Measurements from ENCODE around the gene DDX1. TPM values are rescaled to one million over a fixed set of nuclear protein-coding genes. Genes with fewer than 3 reads are reported as not detected.
"Not testable (repeated sequence)": the region's sequence is repeated elsewhere in the genome, so short reads cannot be mapped to it uniquely, and the experiment has no call there.

The DDX1 gene
- total RNA-seq, 4 donors from 2014 or later: 48.7 to 60.0 (median 55.1) TPM

- no peak for DNase-seq (ENCODE audit: low spot score)
- no peak for ATAC-seq (ENCODE audit: low FRiP score)
- TF ChIP-seq CTCF (IDR thresholded peaks at IDR 0.05): no peak
These were observed 18.8 kb downstream of the DDX1 start for GRCh38 chr2:15610430-15610952.

GRCh38 chr2:15612101-15612500 is 20.4 kb downstream of the DDX1 start:
- not testable (repeated sequence) for ATAC-seq (ENCODE audit: low FRiP score)

GRCh38 chr2:15613736-15614429 is 22.2 kb downstream of the DDX1 start:
- no peak for TF ChIP-seq CTCF (IDR thresholded peaks at IDR 0.05)
- ATAC-seq (ENCODE audit: low FRiP score) (no peak), DNase-seq (ENCODE audit: low spot score) (no peak)

More at GRCh38 chr2:15612101-15612500, 20.4 kb downstream of the DDX1 start:
- not testable (repeated sequence) for DNase-seq (ENCODE audit: low spot score)

GRCh38 chr2:15614545-15615300 is 23.1 kb downstream of the DDX1 start:
- ATAC-seq (ENCODE audit: low FRiP score) (no peak), DNase-seq (ENCODE audit: low spot score) (no peak)
- TF ChIP-seq CTCF (IDR thresholded peaks at IDR 0.05): no peak

DNA sequence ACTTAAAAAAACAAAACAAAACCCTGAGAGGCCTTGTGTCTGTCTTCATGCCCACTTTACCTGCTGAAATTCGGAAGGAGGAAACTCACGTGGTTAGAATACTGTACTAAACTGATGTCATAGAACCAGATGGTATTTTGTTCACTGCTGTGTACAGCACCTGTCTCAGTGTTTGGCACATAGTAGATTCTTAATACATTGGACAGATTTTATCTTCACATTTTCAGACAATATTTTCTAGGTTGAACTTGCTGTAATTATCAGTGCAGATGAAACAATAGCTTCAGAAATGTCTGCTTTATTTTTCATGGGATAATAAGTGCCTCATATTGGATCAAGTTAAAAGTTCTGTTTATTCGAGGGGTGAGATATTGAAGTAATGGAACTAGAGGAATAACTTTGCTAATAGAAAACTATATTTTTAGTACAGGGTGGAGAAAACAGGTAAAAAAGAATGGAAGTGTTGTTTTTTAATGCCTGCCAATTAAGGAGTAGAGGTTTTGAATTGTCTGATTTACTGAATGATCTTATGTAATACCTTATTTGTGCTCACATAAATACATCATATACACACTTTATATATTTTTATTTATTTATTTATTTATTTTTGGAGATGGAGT is 23.7 kb downstream of the DDX1 start:
- no peak for TF ChIP-seq CTCF (IDR thresholded peaks at IDR 0.05)
- DNase-seq (ENCODE audit: low spot score): no peak
- ATAC-seq (ENCODE audit: low FRiP score): no peak

DNA sequence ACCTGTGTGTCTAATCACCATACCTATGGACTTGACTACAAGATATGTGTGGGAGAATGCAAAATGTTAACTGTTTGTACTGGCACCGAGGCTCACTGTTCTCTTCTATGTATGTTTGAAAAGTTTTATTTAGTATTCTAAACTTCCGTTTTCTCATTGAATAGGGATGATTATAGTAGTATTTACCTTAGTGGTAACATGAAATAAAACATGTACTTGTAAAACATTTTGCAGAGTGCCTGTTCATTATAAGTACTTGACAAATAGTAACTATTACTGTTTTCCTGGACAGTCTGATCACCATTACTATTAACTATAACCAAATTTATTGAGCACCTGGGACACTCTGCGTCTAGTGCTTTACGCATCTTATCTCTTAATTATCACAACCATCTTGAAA is 24.8 kb downstream of the DDX1 start:
- ATAC-seq (ENCODE audit: low FRiP score) (no peak), DNase-seq (ENCODE audit: low spot score) (no peak)
- TF ChIP-seq CTCF (IDR thresholded peaks at IDR 0.05): no peak

Data from omental fat pad (tissue), 4 donors.